HG02970 (cell line): ENCODE data around the gene GRIK4.
"Not testable (repeated sequence)": the region's sequence is repeated elsewhere in the genome, so short reads cannot be mapped to it uniquely, and the experiment has no call there.

Source experiments
- ATAC-seq: cut with Tn5 transposase; IDR thresholded peaks from one replicate; pipeline ENCODE4 v1.9.1; 2021; ENCODE audit warnings: mild to moderate bottlenecking, moderate library complexity, moderate number of reproducible peaks; ENCODE audit not compliant: unreplicated experiment, low FRiP score

Gene GRIK4

GRCh38 chr11:121004206-121004840 lies 492.8 kb downstream of the GRIK4 start:
- ATAC-seq: no peak

GRCh38 chr11:121006922-121007321 lies 495.4 kb downstream of the GRIK4 start:
- no peak for ATAC-seq

- no peak for ATAC-seq
These were observed 497.0 kb downstream of the GRIK4 start for GRCh38 chr11:121008551-121008950.

GRCh38 chr11:121012091-121012490 lies 500.5 kb downstream of the GRIK4 start:
- ATAC-seq: no peak

GRCh38 chr11:121018746-121019145 lies 507.2 kb downstream of the GRIK4 start:
- no peak for ATAC-seq

GRCh38 chr11:121021718-121022117 lies 510.2 kb downstream of the GRIK4 start:
- ATAC-seq: not testable (repeated sequence)

- peak; percentile 90 for ATAC-seq
These were observed 512.6 kb downstream of the GRIK4 start, which contains the start of gene TBCEL for GRCh38 chr11:121023848-121024751. Gene TBCEL (plus strand): TSS chr11:121024102. CDS start chr11:121045691, 21,589 bp downstream.

- ATAC-seq: no peak
These were observed 513.4 kb downstream of the GRIK4 start for GRCh38 chr11:121024989-121025388.

- no peak for ATAC-seq
These were observed 517.6 kb downstream of the GRIK4 start for GRCh38 chr11:121029153-121029552.

GRCh38 chr11:121029813-121030445 lies 518.4 kb downstream of the GRIK4 start:
- no peak for ATAC-seq

- ATAC-seq: no peak
These were observed 519.6 kb downstream of the GRIK4 start for GRCh38 chr11:121031167-121031566.

- ATAC-seq: not testable (repeated sequence)
These were observed 520.1 kb downstream of the GRIK4 start for GRCh38 chr11:121031648-121032047.

GRCh38 chr11:121032546-121032945 lies 521.0 kb downstream of the GRIK4 start:
- no peak for ATAC-seq

GRCh38 chr11:121033635-121034034 lies 522.1 kb downstream of the GRIK4 start:
- no peak for ATAC-seq

- no peak for ATAC-seq
These were observed 523.7 kb downstream of the GRIK4 start for GRCh38 chr11:121035169-121035755.

- no peak for ATAC-seq
These were observed 524.2 kb downstream of the GRIK4 start for GRCh38 chr11:121035780-121036179.

- no peak for ATAC-seq
These were observed 525.5 kb downstream of the GRIK4 start for GRCh38 chr11:121037016-121037415.
